Ramos (cell line): ENCODE measurements around the gene MPPED2.

Source experiments
- in situ Hi-C: fragments of 300-500 bp; cut with MboI; formaldehyde crosslinking; loops from one replicate; pipeline ENCODE4 v1.14.3; 2022; ENCODE audit warnings: low sequenced_read_pairs; ENCODE audit not compliant: unreplicated experiment

MPPED2 gene

GRCh38 chr11:30538251-30538650, 47.9 kb downstream of the MPPED2 start:
- in situ Hi-C loops, result no loop called here

- in situ Hi-C loops, result no loop called here
These were observed 50.3 kb downstream of the MPPED2 start for GRCh38 chr11:30535818-30536217.

- in situ Hi-C loops, result no loop called here
These were observed 52.7 kb downstream of the MPPED2 start for GRCh38 chr11:30533445-30533947.

- in situ Hi-C loops, result no loop called here
These were observed 58.6 kb downstream of the MPPED2 start for GRCh38 chr11:30527566-30527965.

GRCh38 chr11:30526558-30526957, 59.6 kb downstream of the MPPED2 start:
- in situ Hi-C loops, result no loop called here

- in situ Hi-C loops, result no loop called here
These were observed 63.5 kb downstream of the MPPED2 start for GRCh38 chr11:30522536-30523243.

GRCh38 chr11:30521297-30522071, 64.7 kb downstream of the MPPED2 start:
- in situ Hi-C loops, result no loop called here

GRCh38 chr11:30513087-30513486, 73.1 kb downstream of the MPPED2 start:
- in situ Hi-C loops, result no loop called here

- in situ Hi-C loops, result no loop called here
These were observed 74.7 kb downstream of the MPPED2 start for GRCh38 chr11:30511408-30511807.

GRCh38 chr11:30510750-30511149, 75.4 kb downstream of the MPPED2 start:
- in situ Hi-C loops, result no loop called here

GRCh38 chr11:30509364-30509763, 76.8 kb downstream of the MPPED2 start:
- in situ Hi-C loops, result no loop called here

- in situ Hi-C loops, result no loop called here
These were observed 77.6 kb downstream of the MPPED2 start for GRCh38 chr11:30508594-30508993.

- in situ Hi-C loops, result no loop called here
These were observed 80.5 kb downstream of the MPPED2 start for GRCh38 chr11:30505603-30506002.

- in situ Hi-C loops, result no loop called here
These were observed 81.7 kb downstream of the MPPED2 start for GRCh38 chr11:30504468-30504867.

- in situ Hi-C loops, result no loop called here
These were observed 83.0 kb downstream of the MPPED2 start for GRCh38 chr11:30503156-30503555.

- in situ Hi-C loops, result no loop called here
These were observed 83.8 kb downstream of the MPPED2 start for GRCh38 chr11:30502305-30502704.

- in situ Hi-C loops, result no loop called here
These were observed 84.4 kb downstream of the MPPED2 start for GRCh38 chr11:30501744-30502143.

- in situ Hi-C loops, result no loop called here
These were observed 86.2 kb downstream of the MPPED2 start for GRCh38 chr11:30499940-30500339.

- in situ Hi-C loops, result no loop called here
These were observed 88.6 kb downstream of the MPPED2 start for GRCh38 chr11:30497600-30497999.

- in situ Hi-C loops, result no loop called here
These were observed 89.2 kb downstream of the MPPED2 start for GRCh38 chr11:30496935-30497334.

GRCh38 chr11:30495437-30495836, 90.7 kb downstream of the MPPED2 start:
- in situ Hi-C loops, result no loop called here

- in situ Hi-C loops, result no loop called here
These were observed 96.6 kb downstream of the MPPED2 start for GRCh38 chr11:30489511-30489910.
